Sigmoid colon (tissue), 7 donors: ENCODE data around the gene SAMM50. TPM values are rescaled to one million over a fixed set of nuclear protein-coding genes. Genes with fewer than 3 reads are reported as not detected.

Source experiments
- DNase-seq: peaks from one replicate; pipeline ENCODE4 v3.0.0-alpha.2; 2019
- H3K27ac ChIP-seq, 4 donors: fragments of 200-600 bp; sonication (generic); one replicate each; pipeline ENCODE4 v1.5.1; 2016 to 2019; ENCODE audit warnings: mild to moderate bottlenecking in 1 of 4
- H3K27me3 ChIP-seq, 3 donors: fragments of 200-600 bp; sonication (generic); one replicate each; pipeline ENCODE4 v1.5.1; 2019; ENCODE audit warnings: mild to moderate bottlenecking in 1 of 3
- H3K36me3 ChIP-seq, 4 donors: fragments of 200-600 bp; sonication (generic); one replicate each; pipeline ENCODE4 v1.5.1; 2016 to 2019
- H3K4me1 ChIP-seq, 4 donors: fragments of 200-600 bp; sonication (generic); one replicate each; pipeline ENCODE4 v1.5.1; 2017 to 2019
- H3K4me3 ChIP-seq, 4 donors: fragments of 200-600 bp; sonication (generic); one replicate each; pipeline ENCODE4 v1.5.1; 2017 to 2019; ENCODE audit warnings: mild to moderate bottlenecking in 2 of 4, moderate library complexity in 1 of 4
- H3K9me3 ChIP-seq, 4 donors: fragments of 200-600 bp in 3 of 4; sonication (generic) in 3 of 4; one replicate each; pipeline versions ENCODE4 v1.5.1 to v1.6.1; 2013 to 2019
- CTCF ChIP-seq, 4 experiments: fragments of 450-650 bp in 3 of 4; fragments of 200-600 bp in 1 of 4; IDR thresholded peaks; one replicate each; pipeline ENCODE4 v1.5.1; 2016 to 2019; ENCODE audit warnings: antibody characterized with exemption in 4 of 4, mild to moderate bottlenecking in 3 of 4, moderate library complexity in 2 of 4
- EP300 ChIP-seq, 4 donors: sonication (generic); formaldehyde crosslinking; IDR thresholded peaks; one replicate each; pipeline ENCODE4 v1.6.1; 2017; ENCODE audit warnings: antibody characterized with exemption in 4 of 4
- POLR2A ChIP-seq, 2 donors: fragments of 450-650 bp; IDR thresholded peaks; one replicate each; pipeline ENCODE4 v1.6.1; 2016; ENCODE audit warnings: antibody characterized with exemption in 2 of 2, mild to moderate bottlenecking in 2 of 2, moderate library complexity in 2 of 2
- POLR2AphosphoS5 ChIP-seq, 4 donors: sonication (generic); formaldehyde crosslinking; IDR thresholded peaks; one replicate each; pipeline ENCODE4 v1.6.1; 2017; ENCODE audit warnings: antibody characterized with exemption in 4 of 4
- whole genome bisulfite sequencing, 2 donors: extraction: QIAGEN DNeasy Blood & Tissue Kit; methylation state at CpG; one replicate each; pipeline ENCODE4 v1.1.7; 2013; 5-methylcytosine and 5-hydroxymethylcytosine counted together
- intact Hi-C: fragments of 100-400 bp; cut with DNase I; formaldehyde crosslinking; loops from one replicate; pipeline ENCODE4 v1.15.1; 2023
- polyA plus RNA-seq, 3 donors: library from polyadenylated mRNA; stranded (reverse); fragments of 200-250 nt; gene quantifications; one replicate each; pipeline ENCODE4 v1.2.3, GENCODE V29; 2013
- total RNA-seq, 4 donors: library from RNA; depleted of rRNA; stranded (reverse); fragments of >200 nt; gene quantifications; one replicate each; pipeline ENCODE4 v1.1.0, GENCODE V29; 2016
- donor health status: healthy with polysubstance abuse.
- donor health status: Bipolar disorder and iron deficiency.
- donor health status: healthy.

The SAMM50 gene
- total and polyA plus RNA-seq, 7 donors = 21.3 to 46.5 (median 33.0) TPM

DNA sequence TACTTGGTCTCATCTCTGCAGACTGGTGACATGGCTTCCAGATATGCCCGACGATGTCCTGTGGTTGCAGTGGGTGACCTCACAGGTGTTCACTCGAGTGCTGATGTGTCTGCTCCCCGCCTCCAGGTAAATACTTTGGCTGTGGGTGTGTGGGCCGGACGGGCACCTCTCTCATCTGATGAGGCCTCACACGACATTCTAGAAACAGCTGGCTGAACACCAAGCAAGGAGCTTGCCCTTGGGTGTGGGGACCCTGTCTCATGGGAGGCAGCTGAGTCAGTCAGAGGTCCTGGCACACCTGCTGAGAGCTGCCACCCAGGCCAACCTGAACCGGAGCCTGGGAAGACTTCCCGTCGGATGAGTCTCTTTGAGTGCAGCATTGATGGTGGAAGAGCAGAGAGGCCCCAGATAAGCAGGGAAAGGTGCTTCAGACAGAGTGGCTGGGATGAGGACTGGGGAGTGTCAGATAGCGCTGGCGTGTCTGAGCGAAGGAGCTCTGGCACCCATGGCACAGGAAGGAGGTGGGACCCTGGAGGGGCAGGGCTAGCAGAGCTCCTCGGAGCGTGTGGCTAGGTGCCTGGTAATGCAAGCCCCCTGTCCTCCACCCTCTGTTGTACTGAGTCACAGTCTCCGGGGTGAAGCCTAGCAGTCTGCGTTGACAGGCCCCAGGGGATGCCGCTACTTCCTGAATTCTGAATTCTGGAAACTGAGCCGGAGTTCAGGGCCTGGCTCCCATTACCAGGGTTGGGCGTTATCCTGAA, 10.4 kb upstream of the SAMM50 start:
- 88 to 90% methylated on average over 20 of the region's 20 CpGs for WGBS, 2 donors

DNA sequence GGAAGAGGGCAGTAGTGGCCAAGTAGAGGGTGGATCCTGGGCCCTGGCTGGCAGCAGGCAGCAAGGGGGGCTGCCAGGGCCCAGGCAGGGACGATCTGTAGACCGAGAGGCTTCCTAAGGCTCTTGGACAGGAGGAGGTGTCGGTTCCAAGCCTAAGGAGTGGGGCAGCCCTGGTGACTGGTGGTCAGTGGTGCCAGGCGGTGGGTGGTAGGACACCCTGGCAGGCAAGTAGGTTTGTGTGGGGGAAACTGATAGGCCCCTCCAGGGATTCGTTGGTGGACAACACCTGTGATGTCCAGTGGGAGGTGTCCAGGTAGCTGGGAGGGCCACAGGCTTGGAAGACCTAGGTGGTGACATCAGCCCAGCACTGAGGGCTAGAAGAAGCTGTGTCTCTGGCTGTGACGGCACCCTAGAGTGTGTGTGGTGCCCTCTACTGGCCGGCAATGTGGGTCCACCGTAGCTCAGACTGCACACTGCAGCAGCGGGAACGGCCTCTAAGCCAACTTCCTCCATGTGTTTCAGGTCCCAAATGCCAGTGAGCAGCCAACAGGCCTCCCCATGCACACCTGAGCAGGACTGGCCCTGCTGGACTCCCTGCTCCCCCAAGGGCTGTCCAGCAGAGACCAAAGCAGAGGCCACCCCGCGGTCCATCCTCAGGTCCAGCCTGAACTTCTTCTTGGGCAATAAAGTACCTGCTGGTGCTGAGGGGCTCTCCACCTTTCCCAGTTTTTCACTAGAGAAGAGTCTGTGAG, 9.4 kb upstream of the SAMM50 start:
- H3K36me3 ChIP-seq = no peaks in the 10 kb centered on the region
- 46 to 47% methylated on average over 12 of the region's 12 CpGs for WGBS, 2 donors
- no peaks in the 10 kb centered on the region for H3K4me1 ChIP-seq
- H3K27me3 ChIP-seq = peaks cover 0 to 4% (median 0%) of the 10 kb centered on the region in 3 donors
- H3K9me3 ChIP-seq = peaks cover 0 to 2% (median 0%) of the 10 kb centered on the region in 4 donors
- no peak for DNase-seq
- H3K4me3 ChIP-seq = no peak overlapping the region
- intact Hi-C loops = no loop called here
- no peak overlapping the region for H3K27ac ChIP-seq
- TF ChIP-seq CTCF (IDR thresholded peaks at IDR 0.05) (peak in 1 of 4 experiments; percentile 25), POLR2A (IDR thresholded peaks at IDR 0.05) (no peak)

More for the DNA sequence above, 10.4 kb upstream of the SAMM50 start:
- peaks cover 0 to 4% (median 0%) of the 10 kb centered on the region in 3 donors for H3K27me3 ChIP-seq
- no peaks in the 10 kb centered on the region for H3K36me3 ChIP-seq
- H3K27ac ChIP-seq = no peak overlapping the region
- intact Hi-C loops = no loop called here
- TF ChIP-seq EP300 (IDR thresholded peaks at IDR 0.05) (no peak), POLR2A (IDR thresholded peaks at IDR 0.05) (no peak), POLR2AphosphoS5 (IDR thresholded peaks at IDR 0.05) (no peak), CTCF (IDR thresholded peaks at IDR 0.05) (no peak)
- no peak for DNase-seq
- H3K4me1 ChIP-seq = no peaks in the 10 kb centered on the region
- H3K4me3 ChIP-seq = no peak overlapping the region
- H3K9me3 ChIP-seq = peaks cover 0 to 2% (median 0%) of the 10 kb centered on the region in 4 donors

DNA sequence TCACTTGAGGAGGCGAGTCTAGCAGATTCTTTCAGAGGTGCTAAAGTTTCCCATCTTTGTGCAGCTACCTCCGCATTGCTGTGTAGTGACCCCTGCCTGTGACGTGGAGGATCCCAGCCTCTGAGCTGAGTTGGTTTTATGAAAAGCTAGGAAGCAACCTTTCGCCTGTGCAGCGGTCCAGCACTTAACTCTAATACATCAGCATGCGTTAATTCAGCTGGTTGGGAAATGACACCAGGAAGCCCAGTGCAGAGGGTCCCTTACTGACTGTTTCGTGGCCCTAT, 8.9 kb upstream of the SAMM50 start:
- Histone ChIP-seq H3K9me3 (peaks cover 0 to 2% (median 0%) of the 10 kb centered on the region in 4 donors), H3K27ac (no peak overlapping the region), H3K36me3 (no peaks in the 10 kb centered on the region), H3K4me1 (no peaks in the 10 kb centered on the region), H3K4me3 (no peak overlapping the region), H3K27me3 (peaks cover 0 to 4% (median 0%) of the 10 kb centered on the region in 3 donors)
- no peak for TF ChIP-seq POLR2A (IDR thresholded peaks at IDR 0.05)
- TF ChIP-seq EP300 (IDR thresholded peaks at IDR 0.05) = no peak
- no peak for TF ChIP-seq POLR2AphosphoS5 (IDR thresholded peaks at IDR 0.05)
- TF ChIP-seq CTCF (IDR thresholded peaks at IDR 0.05) = no peak
- WGBS, 2 donors = 71 to 80% methylated on average over 7 of the region's 7 CpGs
- intact Hi-C loops = no loop called here
- DNase-seq = no peak

- intact Hi-C loops = no loop called here
- H3K36me3 ChIP-seq = no peaks in the 10 kb centered on the region
- no peak overlapping the region for H3K27ac ChIP-seq
- DNase-seq = no peak
- H3K4me3 ChIP-seq = no peak overlapping the region
- WGBS, 2 donors = 86 to 87% methylated on average over 12 of the region's 12 CpGs
- H3K9me3 ChIP-seq = no peaks in the 10 kb centered on the region
- no peaks in the 10 kb centered on the region for H3K4me1 ChIP-seq
- peaks cover 0 to 10% (median 0%) of the 10 kb centered on the region in 3 donors for H3K27me3 ChIP-seq
- no peak for TF ChIP-seq POLR2AphosphoS5 (IDR thresholded peaks at IDR 0.05)
Observed at GRCh38 chr22:43948836-43949406, 6.3 kb upstream of the SAMM50 start.

DNA sequence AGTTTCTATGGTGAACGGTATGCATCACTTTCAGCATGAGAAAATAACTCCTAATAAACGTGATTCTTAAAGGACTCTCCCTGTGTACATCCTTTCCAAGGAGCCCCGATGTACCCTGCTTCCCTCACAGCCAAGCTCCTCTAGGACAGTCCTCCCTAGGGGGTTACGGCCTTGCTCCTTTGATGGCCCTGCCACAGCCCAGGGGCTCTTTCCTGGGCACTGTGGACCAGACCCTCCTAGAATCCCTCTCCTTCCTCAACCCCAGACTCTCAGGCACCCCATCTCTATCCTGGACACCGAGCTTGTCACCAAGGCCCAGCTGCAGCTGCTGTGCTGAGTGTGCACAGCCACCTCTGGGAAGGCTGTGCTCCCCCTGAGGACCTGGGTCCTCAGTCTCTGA, 3.9 kb upstream of the SAMM50 start:
- intact Hi-C loops = loop anchor here (5.0 kb wide), 1 partner anchor 139 kb away; the partner anchor contains the start of gene EFCAB6
- Histone ChIP-seq H3K27ac (no peak overlapping the region), H3K36me3 (no peaks in the 10 kb centered on the region), H3K4me1 (peaks cover 0 to 17% (median 12%) of the 10 kb centered on the region in 4 donors), H3K27me3 (peaks cover 0 to 7% (median 0%) of the 10 kb centered on the region in 3 donors), H3K9me3 (no peaks in the 10 kb centered on the region), H3K4me3 (no peak overlapping the region)
- no peak for TF ChIP-seq POLR2AphosphoS5 (IDR thresholded peaks at IDR 0.05)
- no peak for TF ChIP-seq CTCF (IDR thresholded peaks at IDR 0.05)
- no peak for DNase-seq
- WGBS, 2 donors = 82 to 86% methylated on average over 5 of the region's 5 CpGs
